Neural cell (in vitro differentiated cells): ENCODE results near the gene SHOX. TPM values are rescaled to one million over a fixed set of nuclear protein-coding genes. Genes with fewer than 3 reads are reported as not detected.
"Not testable (repeated sequence)": the region's sequence is repeated elsewhere in the genome, so short reads cannot be mapped to it uniquely, and the experiment has no call there.

ENCODE experiments used
- H2AFZ ChIP-seq: fragments of 200-600, 300-800 bp; sonication (generic), shearing (Covaris generic); 2 replicates; pipeline ENCODE4 v1.6.0; 2014; ENCODE audit warnings: low read depth, mild to moderate bottlenecking, antibody characterized with exemption, low read length, moderate library complexity
- H3F3A ChIP-seq: fragments of 200-600 bp; shearing (Covaris generic); 2 replicates; pipeline ENCODE4 v1.6.1; 2016; ENCODE audit warnings: mild to moderate bottlenecking, moderate library complexity, mixed read lengths, antibody characterized with exemption, low read length; ENCODE audit not compliant: insufficient read depth, poor library complexity, severe bottlenecking
- H3K27ac ChIP-seq: fragments of 200-600, 300-800 bp; sonication (generic), shearing (Covaris generic); 2 replicates; pipeline ENCODE4 v1.5.1; 2014; ENCODE audit warnings: mild to moderate bottlenecking, low read length, moderate library complexity
- H3K27me3 ChIP-seq: fragments of 300-800, 200-600 bp; sonication (generic), shearing (Covaris generic); 2 replicates; pipeline ENCODE4 v1.6.0; 2014; ENCODE audit warnings: mild to moderate bottlenecking, low read depth, low read length, moderate library complexity; ENCODE audit not compliant: insufficient read depth
- H3K36me3 ChIP-seq: fragments of 300-800, 200-600 bp; sonication (generic), shearing (Covaris generic); 2 replicates; pipeline ENCODE4 v1.5.1; 2014; ENCODE audit warnings: mild to moderate bottlenecking, antibody characterized with exemption, low read length, moderate library complexity; ENCODE audit not compliant: insufficient read depth
- H3K4me2 ChIP-seq: fragments of 300-800, 200-600 bp; sonication (generic), shearing (Covaris generic); 2 replicates; pipeline ENCODE4 v1.6.0; 2014; ENCODE audit warnings: mild to moderate bottlenecking, low read length
- H3K4me3 ChIP-seq: fragments of 300-800, 200-600 bp; sonication (generic), shearing (Covaris generic); 2 replicates; pipeline ENCODE4 v1.5.1; 2014; ENCODE audit warnings: mild to moderate bottlenecking, low read length, moderate library complexity
- H3K79me2 ChIP-seq: fragments of 200-600 bp; shearing (Covaris generic); replicated peaks from 2 replicates; pipeline ENCODE4 v1.6.0; 2014; ENCODE audit warnings: mild to moderate bottlenecking, low read length, moderate library complexity; ENCODE audit not compliant: insufficient read depth
- H3K9ac ChIP-seq: fragments of 300-800, 200-600 bp; sonication (generic), shearing (Covaris generic); 2 replicates; pipeline ENCODE4 v1.6.1; 2016; ENCODE audit warnings: mild to moderate bottlenecking, low read length, mixed read lengths
- H3K9me2 ChIP-seq: fragments of 200-600 bp; shearing (Covaris generic); 2 replicates; pipeline ENCODE4 v1.6.1; 2016; ENCODE audit warnings: mild to moderate bottlenecking, low read length, mixed read lengths; ENCODE audit not compliant: insufficient read depth
- H3K9me3 ChIP-seq: fragments of 200-600, 300-800 bp; sonication (generic), shearing (Covaris generic); 2 replicates; pipeline ENCODE4 v1.6.1; 2016; ENCODE audit warnings: mild to moderate bottlenecking, mixed run types, low read length, moderate library complexity, mixed read lengths
- H4K20me1 ChIP-seq: fragments of 200-600 bp; shearing (Covaris generic); 2 replicates; pipeline ENCODE4 v1.6.1; 2016; ENCODE audit warnings: mild to moderate bottlenecking, mixed run types; ENCODE audit not compliant: insufficient read depth
- CTCF ChIP-seq: fragments of 450-650 bp; IDR thresholded peaks from 2 replicates; pipeline ENCODE4 v1.5.1; 2014; ENCODE audit warnings: antibody characterized with exemption, mild to moderate bottlenecking, moderate library complexity; ENCODE audit not compliant: poor library complexity, severe bottlenecking
- EP300 ChIP-seq: fragments of 450-650 bp; conservative IDR thresholded peaks from 2 replicates; pipeline ENCODE4 v1.6.1; 2014; ENCODE audit warnings: antibody characterized with exemption, mild to moderate bottlenecking, moderate library complexity; ENCODE audit not compliant: poor library complexity, severe bottlenecking
- EZH2 ChIP-seq: fragments of 200-600, 300-800 bp; shearing (Covaris generic), sonication (generic); IDR thresholded peaks from 2 replicates; pipeline ENCODE4 v1.6.1; 2014; ENCODE audit warnings: antibody characterized with exemption, low read length, borderline replicate concordance, mild to moderate bottlenecking; ENCODE audit not compliant: insufficient read depth, poor library complexity, severe bottlenecking
- MXI1 ChIP-seq: fragments of 450-650 bp; conservative IDR thresholded peaks from 2 replicates; pipeline ENCODE4 v1.6.1; 2014; ENCODE audit warnings: antibody characterized with exemption, mild to moderate bottlenecking; ENCODE audit not compliant: poor library complexity, severe bottlenecking
- POLR2AphosphoS5 ChIP-seq: IDR thresholded peaks from 2 replicates; pipeline ENCODE4 v1.6.1; 2012
- RAD21 ChIP-seq: fragments of 450-650 bp; conservative IDR thresholded peaks from 2 replicates; pipeline ENCODE4 v1.6.1; 2014; ENCODE audit warnings: antibody characterized with exemption, mild to moderate bottlenecking, moderate library complexity
- SMC3 ChIP-seq: fragments of 450-650 bp; conservative IDR thresholded peaks from 2 replicates; pipeline ENCODE4 v1.6.1; 2014; ENCODE audit warnings: antibody characterized with exemption, mild to moderate bottlenecking, moderate library complexity; ENCODE audit not compliant: poor library complexity
- TAF1 ChIP-seq: IDR thresholded peaks from 2 replicates; pipeline ENCODE4 v1.6.1; 2012; ENCODE audit warnings: low read depth
- polyA plus RNA-seq: library from polyadenylated mRNA; depleted of rRNA; stranded (reverse); fragments of >200 nt; gene quantifications from 2 replicates; pipeline ENCODE4 v1.2.3, GENCODE V29; 2014
- TF ChIP-seq, protein P1 (sequence below): IDR thresholded peaks from 2 replicates; pipeline ENCODE4 v1.6.1; 2012; ENCODE audit warnings: borderline replicate concordance

SHOX gene
- polyA plus RNA-seq, 1 donor from 2014 or later: not detected

- H3K9me3 ChIP-seq: no peaks in the 10 kb centered on the region
- no peaks in the 10 kb centered on the region for H4K20me1 ChIP-seq
- H3K9ac ChIP-seq: no peak overlapping the region
- TF ChIP-seq MXI1 (no peak), SMC3 (no peak), RAD21 (no peak), TAF1 (no peak), EP300 (no peak), EZH2 (no peak), CTCF (no peak), POLR2AphosphoS5 (no peak)
- TF ChIP-seq, protein P1, sequence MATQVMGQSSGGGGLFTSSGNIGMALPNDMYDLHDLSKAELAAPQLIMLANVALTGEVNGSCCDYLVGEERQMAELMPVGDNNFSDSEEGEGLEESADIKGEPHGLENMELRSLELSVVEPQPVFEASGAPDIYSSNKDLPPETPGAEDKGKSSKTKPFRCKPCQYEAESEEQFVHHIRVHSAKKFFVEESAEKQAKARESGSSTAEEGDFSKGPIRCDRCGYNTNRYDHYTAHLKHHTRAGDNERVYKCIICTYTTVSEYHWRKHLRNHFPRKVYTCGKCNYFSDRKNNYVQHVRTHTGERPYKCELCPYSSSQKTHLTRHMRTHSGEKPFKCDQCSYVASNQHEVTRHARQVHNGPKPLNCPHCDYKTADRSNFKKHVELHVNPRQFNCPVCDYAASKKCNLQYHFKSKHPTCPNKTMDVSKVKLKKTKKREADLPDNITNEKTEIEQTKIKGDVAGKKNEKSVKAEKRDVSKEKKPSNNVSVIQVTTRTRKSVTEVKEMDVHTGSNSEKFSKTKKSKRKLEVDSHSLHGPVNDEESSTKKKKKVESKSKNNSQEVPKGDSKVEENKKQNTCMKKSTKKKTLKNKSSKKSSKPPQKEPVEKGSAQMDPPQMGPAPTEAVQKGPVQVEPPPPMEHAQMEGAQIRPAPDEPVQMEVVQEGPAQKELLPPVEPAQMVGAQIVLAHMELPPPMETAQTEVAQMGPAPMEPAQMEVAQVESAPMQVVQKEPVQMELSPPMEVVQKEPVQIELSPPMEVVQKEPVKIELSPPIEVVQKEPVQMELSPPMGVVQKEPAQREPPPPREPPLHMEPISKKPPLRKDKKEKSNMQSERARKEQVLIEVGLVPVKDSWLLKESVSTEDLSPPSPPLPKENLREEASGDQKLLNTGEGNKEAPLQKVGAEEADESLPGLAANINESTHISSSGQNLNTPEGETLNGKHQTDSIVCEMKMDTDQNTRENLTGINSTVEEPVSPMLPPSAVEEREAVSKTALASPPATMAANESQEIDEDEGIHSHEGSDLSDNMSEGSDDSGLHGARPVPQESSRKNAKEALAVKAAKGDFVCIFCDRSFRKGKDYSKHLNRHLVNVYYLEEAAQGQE: no peak
- H3K79me2 ChIP-seq: no peaks in the 10 kb centered on the region
- no peak overlapping the region for H2AFZ ChIP-seq
- H3K9me2 ChIP-seq: no peaks in the 10 kb centered on the region
- H3K27ac ChIP-seq: no peak overlapping the region
- H3F3A ChIP-seq: no peaks in the 10 kb centered on the region
- H3K27me3 ChIP-seq: peaks cover 91% of the 10 kb centered on the region
- H3K4me3 ChIP-seq: no peak overlapping the region
- H3K4me2 ChIP-seq: no peak overlapping the region
- no peaks in the 10 kb centered on the region for H3K36me3 ChIP-seq
Observed at GRCh38 chrX:625137-625691, 5.4 kb upstream of the SHOX start.

GRCh38 chrX:626047-626446, 4.5 kb upstream of the SHOX start:
- H3K4me2 ChIP-seq, H3F3A ChIP-seq, H4K20me1 ChIP-seq, H3K36me3 ChIP-seq, H3K9ac ChIP-seq, H2AFZ ChIP-seq, H3K27ac ChIP-seq, H3K9me2 ChIP-seq, H3K4me3 ChIP-seq, H3K9me3 ChIP-seq, H3K79me2 ChIP-seq: not testable (repeated sequence)
- peaks cover 91% of the 10 kb centered on the region for H3K27me3 ChIP-seq
